ENCODE results near the gene MFGE8. TPM values are rescaled to one million over a fixed set of nuclear protein-coding genes. Genes with fewer than 3 reads are reported as not detected.

Gene MFGE8
- total RNA-seq, 2 donors from 2014 or later, result 284 to 598 TPM

DNA sequence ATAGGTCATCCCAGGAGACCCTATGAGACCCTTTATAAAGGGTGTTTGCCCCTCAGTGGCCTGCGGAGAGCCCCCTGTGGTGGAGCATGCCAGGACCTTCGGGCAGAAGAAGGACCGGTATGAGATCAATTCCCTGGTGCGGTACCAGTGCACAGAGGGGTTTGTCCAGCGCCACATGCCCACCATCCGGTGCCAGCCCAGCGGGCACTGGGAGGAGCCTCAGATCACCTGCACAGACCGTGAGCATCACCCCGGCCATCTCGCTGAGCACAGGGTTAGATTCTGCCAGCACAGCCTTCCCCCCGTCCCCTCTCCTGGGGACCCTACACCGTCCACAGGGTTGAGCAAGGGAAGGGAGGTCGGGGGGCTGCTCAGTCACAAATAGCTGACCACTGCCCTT lies 39.4 kb downstream of the MFGE8 start:
- Histone ChIP-seq H3K9me3 (ENCODE audit: control insufficient read depth, low read length) (no peaks in the 10 kb centered on the region), H3K27ac (ENCODE audit: low read depth, low read length) (no peak overlapping the region), H3K36me3 (ENCODE audit: control insufficient read depth, insufficient read depth, low read length) (no peaks in the 10 kb centered on the region), H3K27me3 (ENCODE audit: control insufficient read depth, insufficient read depth, low read length, poor library complexity, severe bottlenecking) (no peaks in the 10 kb centered on the region), H3K9ac (ENCODE audit: extremely low read depth, low read length, poor library complexity, severe bottlenecking) (no peak overlapping the region), H3K4me3 (ENCODE audit: low read length) (no peak overlapping the region), H3K4me1 (ENCODE audit: control insufficient read depth, insufficient read depth, low read length) (no peaks in the 10 kb centered on the region)
- Mint-ChIP-seq H3K36me3 (ENCODE audit: low read depth) (no peaks in the 10 kb centered on the region), H3K4me1 (no peaks in the 10 kb centered on the region), H3K9me3 (peaks cover 9% of the 10 kb centered on the region), H3K27ac (no peak overlapping the region), H3K4me3 (no peak overlapping the region), H3K27me3 (ENCODE audit: insufficient read depth) (peaks cover 18% of the 10 kb centered on the region)
- DNase-seq, result no peak
- TF ChIP-seq CTCF (conservative IDR thresholded peaks at IDR 0.05), result no peak
- 91 to 94% methylated on average over 12 to 13 of the region's 13 CpGs for WGBS, 2 experiments (ENCODE audit: insufficient coverage in 1 of 2, insufficient read length in 1 of 2)

GRCh38 chr15:88872706-88873105 lies 40.5 kb downstream of the MFGE8 start:
- H3K4me3 Mint-ChIP-seq, result no peak overlapping the region
- Histone ChIP-seq H3K9ac (ENCODE audit: extremely low read depth, low read length, poor library complexity, severe bottlenecking) (no peak overlapping the region), H3K27ac (ENCODE audit: low read depth, low read length) (no peak overlapping the region), H3K4me3 (ENCODE audit: low read length) (no peak overlapping the region), H3K27me3 (ENCODE audit: control insufficient read depth, insufficient read depth, low read length, poor library complexity, severe bottlenecking) (no peaks in the 10 kb centered on the region), H3K36me3 (ENCODE audit: control insufficient read depth, insufficient read depth, low read length) (no peaks in the 10 kb centered on the region), H3K4me1 (ENCODE audit: control insufficient read depth, insufficient read depth, low read length) (no peaks in the 10 kb centered on the region), H3K9me3 (ENCODE audit: control insufficient read depth, low read length) (no peaks in the 10 kb centered on the region)
- DNase-seq, result no peak
- H3K36me3 Mint-ChIP-seq (ENCODE audit: low read depth), result no peaks in the 10 kb centered on the region
- no peaks in the 10 kb centered on the region for H3K4me1 Mint-ChIP-seq
- H3K27ac Mint-ChIP-seq, result no peak overlapping the region
- H3K9me3 Mint-ChIP-seq, result peaks cover 9% of the 10 kb centered on the region
- no peak for TF ChIP-seq CTCF (conservative IDR thresholded peaks at IDR 0.05)
- peaks cover 23% of the 10 kb centered on the region for H3K27me3 Mint-ChIP-seq (ENCODE audit: insufficient read depth)
- WGBS, 2 experiments (ENCODE audit: insufficient coverage in 1 of 2, insufficient read length in 1 of 2), result 87 to 92% methylated on average over 5 to 9 of the region's 9 CpGs

GRCh38 chr15:88872106-88872505 lies 41.1 kb downstream of the MFGE8 start:
- 81 to 87% methylated on average over 5 to 6 of the region's 6 CpGs for WGBS, 2 experiments (ENCODE audit: insufficient coverage in 1 of 2, insufficient read length in 1 of 2)
- Mint-ChIP-seq H3K4me1 (no peaks in the 10 kb centered on the region), H3K36me3 (ENCODE audit: low read depth) (no peaks in the 10 kb centered on the region), H3K9me3 (peaks cover 9% of the 10 kb centered on the region), H3K27ac (no peak overlapping the region), H3K4me3 (no peak overlapping the region), H3K27me3 (ENCODE audit: insufficient read depth) (peaks cover 25% of the 10 kb centered on the region)
- no peak overlapping the region for H3K27ac ChIP-seq (ENCODE audit: low read depth, low read length)
- no peaks in the 10 kb centered on the region for H3K27me3 ChIP-seq (ENCODE audit: control insufficient read depth, insufficient read depth, low read length, poor library complexity, severe bottlenecking)
- H3K4me1 ChIP-seq (ENCODE audit: control insufficient read depth, insufficient read depth, low read length), result no peaks in the 10 kb centered on the region
- no peak overlapping the region for H3K4me3 ChIP-seq (ENCODE audit: low read length)
- no peak overlapping the region for H3K9ac ChIP-seq (ENCODE audit: extremely low read depth, low read length, poor library complexity, severe bottlenecking)
- H3K9me3 ChIP-seq (ENCODE audit: control insufficient read depth, low read length), result no peaks in the 10 kb centered on the region
- DNase-seq, result no peak
- TF ChIP-seq CTCF (conservative IDR thresholded peaks at IDR 0.05), result no peak
- H3K36me3 ChIP-seq (ENCODE audit: control insufficient read depth, insufficient read depth, low read length), result no peaks in the 10 kb centered on the region
